Endothelial cell of umbilical vein (primary cell): ENCODE data around the gene LHX6. TPM values are rescaled to one million over a fixed set of nuclear protein-coding genes. Genes with fewer than 3 reads are reported as not detected.

ENCODE experiments used
- BruUV-seq: library from RNA; stranded (reverse); fragments of 400-500 nt; replicated peaks from 2 replicates; lab custom pipeline; 2021; lab: Mats Ljungman, UMichigan
- CTCF ChIA-PET: fragments of 300-600, 350-600 bp; sonication (Branson Sonifier 250); formaldehyde crosslinking; loops from one replicate; lab custom pipeline; 2021; ENCODE audit warnings: antibody characterized with exemption, inconsistent platforms; lab: Charles Lee
- POLR2A ChIA-PET: fragments of 300-600, 350-600 bp; sonication (Branson Sonifier 250); formaldehyde crosslinking; loops from one replicate; lab custom pipeline; 2021; ENCODE audit warnings: antibody characterized with exemption, inconsistent platforms; lab: Charles Lee
- DNase-seq: peaks from one replicate; pipeline ENCODE4 v3.0.0-alpha.2; 2011; ENCODE audit warnings: low read depth, low spot score
- FAIRE-seq: peaks from 2 replicates; lab custom pipeline; 2011; peaks lifted over from hg19 to GRCh38; lab: Jason Lieb, UNC
- H2AFZ ChIP-seq: 2 replicates; pipeline ENCODE4 v1.6.0; 2012; ENCODE audit warnings: low read depth, low read length, control low read depth, inconsistent platforms
- H3K27ac ChIP-seq: 2 replicates; pipeline ENCODE4 v1.5.1; 2011; ENCODE audit warnings: low read depth, mild to moderate bottlenecking, control low read depth, low read length, moderate library complexity; ENCODE audit not compliant: insufficient read depth
- H3K27me3 ChIP-seq, 2 experiments: 2 replicates each; pipeline versions ENCODE4 v1.6.0 to v1.6.1; 2011; ENCODE audit warnings: low read length in 2 of 2, mixed read lengths in 1 of 2; ENCODE audit not compliant: control insufficient read depth in 2 of 2, insufficient read depth in 2 of 2
- H3K36me3 ChIP-seq, 2 experiments: 2 replicates in 1 of 2; 3 replicates in 1 of 2; pipeline ENCODE4 v1.5.1; 2011; ENCODE audit warnings: low read length in 2 of 2, mild to moderate bottlenecking in 1 of 2, moderate library complexity in 1 of 2; ENCODE audit not compliant: control insufficient read depth in 2 of 2, insufficient read depth in 2 of 2; ENCODE audit errors: extremely low read depth in 1 of 2
- H3K4me1 ChIP-seq: 3 replicates; pipeline ENCODE4 v1.5.1; 2011; ENCODE audit warnings: mild to moderate bottlenecking, low read length; ENCODE audit not compliant: control insufficient read depth, insufficient read depth; ENCODE audit errors: extremely low read depth
- H3K4me2 ChIP-seq: 2 replicates; pipeline ENCODE4 v1.6.1; 2011; ENCODE audit warnings: low read length, control low read depth, mixed read lengths; ENCODE audit not compliant: insufficient read depth
- H3K4me3 ChIP-seq, 3 experiments: fragments of 200-600 bp in 1 of 3; sonication (generic), shearing (Covaris generic) in 1 of 3; replicated peaks in 1 of 3; 2 replicates each; pipeline ENCODE4 v1.5.1; 2011 to 2016; ENCODE audit warnings: control low read depth in 3 of 3, low read length in 3 of 3, mild to moderate bottlenecking in 2 of 3, inconsistent platforms in 1 of 3, low read depth in 1 of 3, moderate library complexity in 1 of 3; ENCODE audit not compliant: insufficient read depth in 1 of 3
- H3K79me2 ChIP-seq: 2 replicates; pipeline ENCODE4 v1.6.0; 2012; ENCODE audit warnings: low read length, inconsistent platforms; ENCODE audit not compliant: control insufficient read depth, insufficient read depth
- H3K9ac ChIP-seq: replicated peaks from 2 replicates; pipeline ENCODE3; 2011; ENCODE audit warnings: low read length, control low read depth; ENCODE audit not compliant: insufficient read depth; ENCODE audit errors: extremely low read depth
- H3K9me1 ChIP-seq: replicated peaks from 3 replicates; pipeline ENCODE4 v1.6.0; 2011; ENCODE audit warnings: mild to moderate bottlenecking, low read length; ENCODE audit not compliant: control insufficient read depth, insufficient read depth; ENCODE audit errors: extremely low read depth
- H3K9me3 ChIP-seq: replicated peaks from 2 replicates; pipeline ENCODE4 v1.5.1; 2012; ENCODE audit warnings: low read length, inconsistent platforms; ENCODE audit not compliant: control insufficient read depth, insufficient read depth
- H4K20me1 ChIP-seq: replicated peaks from 2 replicates; pipeline ENCODE3; 2011; ENCODE audit warnings: mild to moderate bottlenecking, low read length; ENCODE audit not compliant: control insufficient read depth, insufficient read depth; ENCODE audit errors: extremely low read depth
- CTCF ChIP-seq, 2 donors: IDR thresholded peaks; 1 replicate in 1 of 2; 2 replicates in 1 of 2; pipeline ENCODE4 v1.5.1; 2011; ENCODE audit warnings: low read length in 2 of 2, mild to moderate bottlenecking in 2 of 2, moderate library complexity in 2 of 2, control low read depth in 1 of 2, inconsistent platforms in 1 of 2, low read depth in 1 of 2; ENCODE audit not compliant: insufficient read depth in 1 of 2; ENCODE audit errors: extremely low read depth in 1 of 2
- EZH2 ChIP-seq: IDR thresholded peaks from 2 replicates; pipeline ENCODE4 v1.6.1; 2012; ENCODE audit warnings: borderline replicate concordance, low read depth, mild to moderate bottlenecking, moderate library complexity, low read length, inconsistent platforms; ENCODE audit not compliant: severe bottlenecking
- FOS ChIP-seq: IDR thresholded peaks from 2 replicates; pipeline ENCODE4 v1.6.1; 2011; ENCODE audit warnings: mild to moderate bottlenecking, low read length, moderate library complexity, borderline replicate concordance; ENCODE audit not compliant: insufficient read depth
- GATA2 ChIP-seq: IDR thresholded peaks from 2 replicates; pipeline ENCODE4 v1.7.0; 2011; ENCODE audit warnings: low read depth, mild to moderate bottlenecking, moderate library complexity, mixed read lengths, low read length; ENCODE audit not compliant: insufficient read length, insufficient read depth
- JUN ChIP-seq: IDR thresholded peaks from 2 replicates; pipeline ENCODE4 v1.6.1; 2011; ENCODE audit warnings: borderline replicate concordance, low read depth; ENCODE audit not compliant: insufficient read length, insufficient read depth
- MAX ChIP-seq: IDR thresholded peaks from 2 replicates; pipeline ENCODE4 v1.6.1; 2011; ENCODE audit not compliant: insufficient read depth, insufficient read length
- MYC ChIP-seq: IDR thresholded peaks from one replicate; pipeline ENCODE4 v1.6.1; 2011; ENCODE audit warnings: mild to moderate bottlenecking, low read depth, low read length
- POLR2A ChIP-seq: IDR thresholded peaks from 2 replicates; pipeline ENCODE4 v1.6.1; 2012; ENCODE audit warnings: low read depth, mild to moderate bottlenecking, control low read depth, low read length
- POLR2AphosphoS5 ChIP-seq: IDR thresholded peaks from 2 replicates; pipeline ENCODE4 v1.6.1; 2012; ENCODE audit warnings: low read depth, mild to moderate bottlenecking, control low read depth, low read length, moderate library complexity; ENCODE audit not compliant: insufficient read depth
- dilution Hi-C: fragments of 300-500 bp; cut with MboI; formaldehyde crosslinking; loops from one replicate; pipeline ENCODE4 v1.15.0; 2019; ENCODE audit warnings: low sequenced_read_pairs; ENCODE audit not compliant: extremely low pct_ligation_motif_present
- intact Hi-C: fragments of 100-400 bp; cut with micrococcal nuclease; formaldehyde crosslinking; loops from one replicate; pipeline ENCODE4 v1.10.0; 2022
- polyA plus RNA-seq, 4 experiments: library from polyadenylated mRNA; depleted of rRNA in 3 of 4; stranded (reverse) in 3 of 4; unstranded in 1 of 4; fragments of >200 nt; gene quantifications; 2 replicates each; pipeline versions ENCODE4 v1.2.1 to v1.2.3, GENCODE V29; 2011 to 2012; ENCODE audit warnings: missing spikeins in 1 of 4
- total RNA-seq: library from RNA; stranded (reverse); gene quantifications from 2 replicates; pipeline ENCODE4 v1.2.3, GENCODE V29; 2021

The LHX6 gene
- total and polyA plus RNA-seq, 2 donors (not counting 3 experiments of a cell fraction or from before 2014, with no cell fraction given), result 2.4 to 18.4 TPM

DNA sequence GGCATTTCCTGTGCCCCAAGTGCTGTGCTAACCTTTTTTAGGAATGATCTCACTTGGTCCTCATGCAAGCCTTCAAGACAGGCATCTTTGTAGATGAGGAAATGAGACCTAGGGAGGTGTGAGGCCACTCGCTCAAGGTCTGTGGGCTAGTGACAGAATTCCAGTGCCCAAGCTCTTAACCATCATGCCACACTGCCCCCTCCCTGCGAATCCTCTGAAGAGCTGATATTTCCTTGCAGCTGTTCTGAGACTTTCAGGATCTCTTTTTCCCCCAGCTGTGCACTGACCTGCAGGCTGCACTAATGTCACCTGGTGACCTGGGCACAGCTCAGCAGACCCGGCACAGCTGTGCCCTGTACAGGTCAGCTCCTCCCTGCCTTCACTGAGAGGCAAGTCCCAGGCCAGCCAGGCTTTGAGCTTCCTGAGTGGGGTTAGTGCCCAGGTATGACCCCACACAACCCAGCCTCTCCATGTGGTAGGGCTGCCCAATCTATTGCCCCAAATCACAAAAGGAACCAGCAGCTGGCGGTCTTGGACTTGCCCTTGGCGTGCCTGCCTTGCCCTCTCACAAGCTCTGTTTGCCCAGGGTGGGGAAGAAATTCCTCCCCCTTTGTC, 36.4 kb downstream of the LHX6 start:
- no peak overlapping the region for H3K27ac ChIP-seq
- peaks cover 0 to under 1% of the 10 kb centered on the region in 2 experiments for H3K27me3 ChIP-seq
- no peaks in the 10 kb centered on the region for H3K9me3 ChIP-seq
- dilution Hi-C loops (no loop called here), intact Hi-C loops (no loop called here)
- H3K9me1 ChIP-seq, result no peaks in the 10 kb centered on the region
- no peaks in the 10 kb centered on the region for H3K4me1 ChIP-seq
- H3K4me2 ChIP-seq, result no peak overlapping the region
- no TSS peak for BruUV-seq
- H3K79me2 ChIP-seq, result no peaks in the 10 kb centered on the region
- H3K36me3 ChIP-seq, result no peaks in the 10 kb centered on the region
- FAIRE-seq (no peak), DNase-seq (no peak)
- CTCF ChIA-PET, result interaction anchor here (0.8 to 2.5 kb wide), 8 partner anchors 10 to 254 kb away, joined by 3 to 10 read pairs (median 6); no protein-coding TSS in a partner anchor
- POLR2A ChIA-PET, result no interaction called here
- H3K4me3 ChIP-seq, result no peak overlapping the region
- no peak overlapping the region for H3K9ac ChIP-seq
- H2AFZ ChIP-seq, result no peak overlapping the region
- TF ChIP-seq GATA2, result no peak
- no peak for TF ChIP-seq MYC
- TF ChIP-seq EZH2, result no peak
- TF ChIP-seq CTCF (IDR thresholded peaks at IDR 0.05; ENCODE audit: extremely low read depth in 1 of 2, insufficient read depth in 1 of 2, low read depth in 1 of 2, low read length in 2 of 2), result no peak
- no peak for TF ChIP-seq JUN
- TF ChIP-seq POLR2AphosphoS5, result no peak
- no peak for TF ChIP-seq MAX
- no peak for TF ChIP-seq FOS
- TF ChIP-seq POLR2A, result no peak
- no peaks in the 10 kb centered on the region for H4K20me1 ChIP-seq
